NCI-H187 (cell line): ENCODE results near the gene RABGAP1L.
"Not testable (repeated sequence)": the region's sequence is repeated elsewhere in the genome, so short reads cannot be mapped to it uniquely, and the experiment has no call there.

ENCODE experiments used
- DNase-seq, 2 experiments: peaks; one replicate each; lab custom pipeline; 2025; lab: John Stamatoyannopoulos, UW

RABGAP1L gene

GRCh38 chr1:174657411-174657810 lies 498.1 kb downstream of the RABGAP1L start:
- DNase-seq, result no peak

GRCh38 chr1:174657893-174658292 lies 498.6 kb downstream of the RABGAP1L start:
- DNase-seq, result no peak

DNA sequence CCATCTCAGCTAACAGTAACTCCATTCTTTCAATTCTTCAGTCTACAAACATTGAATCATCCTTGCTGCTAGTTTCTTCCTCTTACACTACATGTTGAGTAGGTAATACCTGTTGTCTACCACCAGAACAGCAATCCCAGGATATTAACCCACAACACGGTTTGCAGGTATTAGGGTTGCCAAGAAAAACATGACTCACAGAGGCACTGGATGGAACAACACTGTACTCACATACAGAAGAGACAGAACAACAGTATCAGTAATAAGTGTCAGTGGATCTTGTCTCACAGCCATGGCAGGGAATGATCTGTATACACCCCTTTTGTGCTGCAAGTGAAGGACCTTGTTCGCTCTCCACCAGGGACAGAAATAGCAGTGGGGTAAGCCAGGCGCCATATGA lies 500.5 kb downstream of the RABGAP1L start:
- DNase-seq, result no peak

DNA sequence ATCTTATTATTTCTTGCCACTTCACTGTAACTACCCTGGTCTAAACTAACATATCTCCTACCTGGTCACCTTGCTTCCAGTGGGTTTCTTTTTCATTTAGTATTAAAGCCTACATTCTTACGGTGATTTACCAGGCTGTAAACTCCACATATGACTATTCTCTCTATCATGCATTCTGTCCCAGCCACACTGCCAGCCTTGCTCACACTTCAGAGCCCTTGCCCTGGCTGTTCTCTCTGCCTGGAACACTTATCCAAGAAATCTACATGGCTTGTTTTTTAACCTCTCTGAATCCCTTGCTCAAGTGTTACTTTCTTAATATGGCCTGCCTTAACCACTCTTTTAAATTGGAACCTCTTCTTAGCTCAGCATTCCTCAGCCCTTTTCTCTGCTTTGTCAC lies 501.2 kb downstream of the RABGAP1L start:
- no peak for DNase-seq

DNA sequence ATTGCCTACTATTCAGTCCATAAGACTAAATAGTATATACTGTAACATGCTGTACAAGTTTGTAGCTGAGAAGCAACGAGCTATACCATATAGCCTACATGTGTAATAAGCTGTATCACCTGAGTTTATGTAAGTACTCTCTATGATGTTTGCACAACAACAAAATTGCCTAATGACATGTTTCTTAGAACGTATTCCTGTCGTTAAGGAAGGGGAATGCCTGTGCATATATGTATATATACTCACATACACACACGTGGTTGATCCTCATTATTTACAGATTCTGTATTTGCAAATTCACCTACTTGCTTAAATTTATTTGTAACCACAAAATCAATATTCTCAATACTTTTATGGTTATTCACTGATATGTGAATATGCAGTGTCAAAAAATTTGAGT lies 504.0 kb downstream of the RABGAP1L start:
- DNase-seq, result no peak

DNA sequence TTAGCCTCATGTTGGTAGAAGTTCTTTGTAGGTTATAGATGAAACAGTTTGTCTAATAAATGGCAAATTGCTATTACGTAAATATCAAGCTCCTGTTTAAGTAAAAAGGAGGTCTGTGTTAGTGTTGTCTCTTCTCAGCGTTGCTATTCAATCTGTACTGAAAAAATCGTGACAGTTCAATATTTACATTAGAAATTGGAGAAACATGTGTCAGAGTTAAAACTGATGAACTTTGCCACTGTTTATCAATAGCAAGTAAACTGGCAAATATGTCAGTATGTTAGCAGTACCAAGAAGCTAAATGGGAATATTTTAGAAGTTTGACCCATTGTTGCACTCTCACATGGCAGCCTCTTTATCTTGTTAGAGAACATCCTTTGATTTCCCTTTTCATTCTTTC lies 506.9 kb downstream of the RABGAP1L start:
- no peak for DNase-seq

- DNase-seq, result no peak
These were observed 512.5 kb downstream of the RABGAP1L start for GRCh38 chr1:174671826-174672225.

GRCh38 chr1:174676856-174677255 lies 517.5 kb downstream of the RABGAP1L start:
- DNase-seq, result no peak

DNA sequence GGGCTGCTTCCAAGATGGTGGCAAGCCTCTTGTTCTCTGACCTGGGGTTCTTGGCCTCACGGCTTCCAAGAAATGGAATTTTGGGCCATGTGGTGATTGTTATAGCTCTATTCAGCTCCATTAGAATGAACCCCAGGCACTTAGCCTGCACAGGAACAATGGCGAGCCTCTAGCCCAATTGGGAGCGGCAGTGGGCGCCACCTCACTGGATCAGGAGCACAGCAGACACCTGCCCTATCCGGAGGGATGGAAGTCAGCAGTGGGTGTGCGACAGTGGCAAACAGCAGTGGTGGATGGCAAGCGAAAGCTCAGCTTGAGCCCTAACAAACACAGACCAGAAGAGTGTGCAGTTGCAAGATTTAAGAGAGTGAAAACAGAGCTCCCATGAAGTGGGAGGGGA lies 519.3 kb downstream of the RABGAP1L start:
- DNase-seq, result no peak

- DNase-seq, result no peak
These were observed 520.8 kb downstream of the RABGAP1L start for GRCh38 chr1:174680101-174680500.

GRCh38 chr1:174682419-174683008 lies 523.2 kb downstream of the RABGAP1L start:
- DNase-seq, result no peak

DNA sequence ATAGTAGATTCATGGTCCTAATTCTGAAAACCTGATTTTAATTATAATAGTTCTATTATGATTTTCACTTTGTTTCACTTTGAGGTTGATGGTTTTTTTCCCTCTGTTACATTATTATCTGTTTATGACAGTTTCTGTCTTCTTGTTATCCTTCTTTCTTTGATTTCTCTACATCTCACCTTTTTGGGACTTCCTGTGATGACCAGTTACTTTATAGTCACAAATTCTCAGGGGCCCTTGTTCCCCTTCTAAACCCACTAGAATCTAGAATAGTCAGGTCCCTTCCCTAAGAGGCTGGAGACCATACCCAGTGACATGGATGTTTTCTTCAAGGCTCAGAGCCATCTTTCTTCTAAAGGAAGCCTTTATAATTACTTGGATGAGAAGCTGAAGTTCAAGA lies 526.9 kb downstream of the RABGAP1L start:
- DNase-seq, result no peak

DNA sequence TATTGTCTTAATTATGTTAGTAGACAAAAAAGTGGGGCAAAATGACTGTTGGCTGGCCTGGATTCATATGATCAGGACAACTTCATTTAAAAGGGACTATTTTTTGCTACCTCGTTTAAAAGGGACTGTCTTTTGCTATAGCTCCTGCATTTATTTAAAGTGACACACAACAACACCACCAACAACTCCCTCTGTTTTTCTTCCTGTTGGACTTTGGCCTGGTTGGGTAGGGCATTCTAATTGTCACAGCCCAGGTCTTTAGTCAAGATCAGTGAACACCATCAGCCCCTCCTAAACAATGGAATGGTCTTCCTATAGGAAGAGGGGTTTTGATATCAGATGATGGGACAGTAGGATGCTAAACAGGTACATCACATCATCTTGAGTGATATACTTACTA lies 530.2 kb downstream of the RABGAP1L start:
- DNase-seq, result no peak

DNA sequence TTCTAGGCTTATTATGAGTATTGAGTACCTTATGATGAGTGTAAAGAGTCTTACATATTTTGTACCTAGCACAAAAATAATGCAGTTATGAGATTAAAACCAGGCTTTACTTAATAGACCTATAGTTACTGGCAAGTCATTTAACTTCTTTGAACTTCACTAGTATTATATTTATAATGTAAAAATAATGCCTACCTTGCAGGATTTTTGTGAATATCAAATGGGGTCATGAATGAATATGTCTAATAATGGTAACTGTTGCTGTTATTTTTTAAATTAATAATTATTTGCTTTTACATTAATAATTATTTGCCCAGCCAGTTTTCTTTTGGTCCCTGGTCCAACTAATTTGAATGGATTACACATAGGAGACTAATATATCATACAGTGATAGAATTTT lies 530.9 kb downstream of the RABGAP1L start:
- DNase-seq, result no peak

- DNase-seq, result no peak
These were observed 533.0 kb downstream of the RABGAP1L start for GRCh38 chr1:174692313-174692712.

DNA sequence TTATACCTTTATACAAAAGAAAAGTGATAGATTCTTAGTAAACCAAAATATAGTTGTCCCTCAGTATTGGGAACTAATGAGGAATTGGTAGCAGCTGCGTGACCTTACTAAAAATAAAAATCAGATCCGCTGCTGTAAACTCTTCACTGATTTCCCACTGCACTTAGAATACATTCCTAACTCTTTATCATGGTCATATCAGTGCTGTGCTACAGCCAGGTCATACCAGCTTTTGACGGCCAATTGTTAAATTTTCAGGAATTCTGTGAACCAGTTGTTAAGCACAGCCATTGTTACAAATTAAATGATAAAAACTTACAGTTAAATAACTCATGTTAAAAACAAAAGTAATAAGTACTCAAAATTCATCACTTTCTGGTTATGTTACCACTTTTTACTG lies 533.8 kb downstream of the RABGAP1L start:
- DNase-seq, result no peak

DNA sequence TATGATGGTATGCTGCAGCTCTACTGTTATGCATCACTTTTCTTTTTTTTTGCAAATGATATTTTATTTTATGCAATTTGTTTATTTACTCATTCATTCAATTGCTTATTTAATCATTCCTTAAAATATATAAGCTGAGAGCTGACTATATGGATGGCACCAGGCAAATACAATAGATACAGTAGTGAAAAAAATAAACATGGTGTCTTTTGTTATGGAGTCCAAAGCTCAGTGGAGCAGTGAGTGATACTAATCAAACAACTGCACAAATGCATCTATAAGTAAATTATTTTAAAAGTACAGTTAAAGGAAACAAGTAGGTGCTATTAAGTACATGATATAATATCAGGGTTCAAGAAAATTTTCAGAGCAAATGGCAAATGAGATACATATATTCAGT lies 534.2 kb downstream of the RABGAP1L start:
- DNase-seq, result not testable (repeated sequence)

GRCh38 chr1:174696026-174696821 lies 536.9 kb downstream of the RABGAP1L start:
- DNase-seq, result no peak

- DNase-seq, result no peak
These were observed 541.0 kb downstream of the RABGAP1L start for GRCh38 chr1:174700314-174700713.

DNA sequence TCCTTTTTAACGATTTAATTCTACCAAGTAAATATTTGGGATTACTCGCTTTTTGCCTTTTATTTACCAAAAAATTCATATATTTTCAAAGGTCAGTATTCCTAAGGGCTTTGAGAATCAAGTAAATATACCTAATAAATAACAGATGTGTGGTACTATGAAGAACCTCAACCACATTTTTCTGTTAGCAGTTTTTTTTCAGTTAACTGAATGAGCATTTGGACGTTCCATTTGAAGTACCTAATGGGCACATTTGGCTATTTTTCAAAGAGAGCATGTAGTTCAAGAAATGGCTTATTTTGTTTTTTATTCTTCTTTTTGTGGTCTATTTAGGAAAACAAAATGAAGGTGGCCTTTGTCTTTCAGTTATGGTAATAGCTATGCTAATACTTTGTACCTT lies 541.5 kb downstream of the RABGAP1L start:
- DNase-seq, result no peak

DNA sequence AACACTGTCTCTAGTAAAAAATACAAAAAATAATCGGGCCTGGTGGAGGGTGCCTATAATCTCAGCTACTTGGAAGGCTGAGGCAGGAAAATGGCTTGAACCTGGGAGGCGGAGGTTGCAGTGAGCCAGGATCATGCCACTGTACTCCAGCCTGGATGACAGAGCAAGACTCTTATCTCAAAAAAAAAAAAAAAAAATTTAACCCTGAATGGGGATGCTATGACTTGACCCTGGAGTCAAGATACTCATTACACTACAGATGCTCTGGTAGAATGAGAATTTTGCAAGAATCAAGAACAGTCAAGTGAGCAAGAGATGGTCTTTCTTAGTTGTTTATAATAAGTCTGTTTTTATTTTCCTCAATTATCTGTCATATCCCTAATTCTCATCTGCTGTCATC lies 542.2 kb downstream of the RABGAP1L start:
- no peak for DNase-seq

DNA sequence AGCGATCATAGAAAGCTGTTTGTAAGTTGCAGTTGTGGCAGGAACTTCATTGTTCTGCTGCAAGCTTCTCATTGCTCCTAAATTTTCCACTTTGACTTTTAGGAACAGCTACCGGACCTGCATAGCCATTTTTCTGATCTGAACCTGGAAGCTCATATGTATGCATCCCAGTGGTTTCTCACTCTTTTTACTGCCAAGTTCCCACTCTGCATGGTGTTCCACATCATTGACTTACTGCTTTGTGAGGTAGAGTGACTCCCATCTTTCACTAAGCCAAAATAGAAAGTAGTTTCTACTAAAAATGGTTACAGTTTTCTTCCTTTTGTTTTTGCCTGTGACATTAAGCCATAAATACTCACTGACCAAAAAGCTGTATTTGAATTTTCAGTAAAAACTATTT lies 542.7 kb downstream of the RABGAP1L start:
- DNase-seq, result no peak

- no peak for DNase-seq
These were observed 544.0 kb downstream of the RABGAP1L start for GRCh38 chr1:174703309-174703708.

DNA sequence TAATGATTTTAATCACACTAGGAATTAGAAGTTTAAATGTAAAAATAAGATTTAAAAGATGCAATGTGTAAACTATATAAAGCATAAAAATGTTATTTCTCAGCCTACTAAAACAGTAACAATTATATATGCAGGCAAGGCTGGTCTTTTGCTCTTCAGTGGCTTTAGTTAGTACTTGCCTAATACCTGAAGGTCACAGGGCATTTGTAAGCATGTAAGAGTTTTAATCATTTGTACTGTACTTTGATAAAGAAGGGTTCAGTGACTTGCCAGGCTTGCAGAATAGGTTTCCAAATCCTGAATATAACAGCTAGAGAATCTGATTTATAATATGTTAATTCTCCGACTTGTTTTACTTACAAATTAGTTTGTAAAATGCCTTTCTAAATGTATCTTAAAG lies 545.0 kb downstream of the RABGAP1L start:
- DNase-seq, result no peak
